ENCODE results near the gene M1AP. TPM values are rescaled to one million over a fixed set of nuclear protein-coding genes. Genes with fewer than 3 reads are reported as not detected.

Gene M1AP
- total RNA-seq, 1 experiment from 2014 or later: not detected

DNA sequence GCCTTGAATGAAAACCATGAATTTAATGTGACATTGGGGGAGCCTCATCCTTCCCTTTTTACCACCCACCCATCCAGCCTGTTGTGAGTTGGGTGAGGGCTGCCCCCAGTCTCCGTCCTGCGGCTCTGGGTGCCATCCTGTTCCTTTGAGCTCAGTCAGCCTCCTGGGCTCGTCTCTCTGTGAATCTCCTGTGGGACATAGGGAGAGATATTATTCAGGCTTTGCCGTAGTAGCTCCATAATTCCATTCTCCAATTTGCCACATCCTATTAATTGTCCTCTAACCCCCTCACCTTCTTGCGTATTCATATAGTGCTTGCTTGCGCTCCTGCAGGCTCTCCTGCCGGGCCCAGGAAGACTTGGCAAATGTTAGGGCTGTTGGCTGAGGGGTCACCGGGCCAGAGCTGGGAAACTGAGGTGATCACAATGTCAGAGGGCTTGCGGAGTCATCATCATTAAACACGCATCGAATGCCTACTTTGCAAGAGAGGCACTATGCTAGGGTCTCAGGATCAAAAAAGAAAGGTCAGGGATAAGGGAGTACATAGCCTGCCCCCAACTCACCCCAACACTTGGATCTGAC is 121.4 kb downstream of the M1AP start:
- no peak for TF ChIP-seq POLR2AphosphoS5 (IDR thresholded peaks at IDR 0.05; ENCODE audit: low read depth, low read length)
- TF ChIP-seq, protein P1, sequence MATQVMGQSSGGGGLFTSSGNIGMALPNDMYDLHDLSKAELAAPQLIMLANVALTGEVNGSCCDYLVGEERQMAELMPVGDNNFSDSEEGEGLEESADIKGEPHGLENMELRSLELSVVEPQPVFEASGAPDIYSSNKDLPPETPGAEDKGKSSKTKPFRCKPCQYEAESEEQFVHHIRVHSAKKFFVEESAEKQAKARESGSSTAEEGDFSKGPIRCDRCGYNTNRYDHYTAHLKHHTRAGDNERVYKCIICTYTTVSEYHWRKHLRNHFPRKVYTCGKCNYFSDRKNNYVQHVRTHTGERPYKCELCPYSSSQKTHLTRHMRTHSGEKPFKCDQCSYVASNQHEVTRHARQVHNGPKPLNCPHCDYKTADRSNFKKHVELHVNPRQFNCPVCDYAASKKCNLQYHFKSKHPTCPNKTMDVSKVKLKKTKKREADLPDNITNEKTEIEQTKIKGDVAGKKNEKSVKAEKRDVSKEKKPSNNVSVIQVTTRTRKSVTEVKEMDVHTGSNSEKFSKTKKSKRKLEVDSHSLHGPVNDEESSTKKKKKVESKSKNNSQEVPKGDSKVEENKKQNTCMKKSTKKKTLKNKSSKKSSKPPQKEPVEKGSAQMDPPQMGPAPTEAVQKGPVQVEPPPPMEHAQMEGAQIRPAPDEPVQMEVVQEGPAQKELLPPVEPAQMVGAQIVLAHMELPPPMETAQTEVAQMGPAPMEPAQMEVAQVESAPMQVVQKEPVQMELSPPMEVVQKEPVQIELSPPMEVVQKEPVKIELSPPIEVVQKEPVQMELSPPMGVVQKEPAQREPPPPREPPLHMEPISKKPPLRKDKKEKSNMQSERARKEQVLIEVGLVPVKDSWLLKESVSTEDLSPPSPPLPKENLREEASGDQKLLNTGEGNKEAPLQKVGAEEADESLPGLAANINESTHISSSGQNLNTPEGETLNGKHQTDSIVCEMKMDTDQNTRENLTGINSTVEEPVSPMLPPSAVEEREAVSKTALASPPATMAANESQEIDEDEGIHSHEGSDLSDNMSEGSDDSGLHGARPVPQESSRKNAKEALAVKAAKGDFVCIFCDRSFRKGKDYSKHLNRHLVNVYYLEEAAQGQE (IDR thresholded peaks at IDR 0.05; ENCODE audit: insufficient read depth in 1 of 2, low read depth in 2 of 2, low read length in 1 of 2): no peak
- TF ChIP-seq SIN3A (IDR thresholded peaks at IDR 0.05; ENCODE audit: borderline replicate concordance, insufficient read depth, low read depth, low read length): no peak
- TF ChIP-seq, protein P2, sequence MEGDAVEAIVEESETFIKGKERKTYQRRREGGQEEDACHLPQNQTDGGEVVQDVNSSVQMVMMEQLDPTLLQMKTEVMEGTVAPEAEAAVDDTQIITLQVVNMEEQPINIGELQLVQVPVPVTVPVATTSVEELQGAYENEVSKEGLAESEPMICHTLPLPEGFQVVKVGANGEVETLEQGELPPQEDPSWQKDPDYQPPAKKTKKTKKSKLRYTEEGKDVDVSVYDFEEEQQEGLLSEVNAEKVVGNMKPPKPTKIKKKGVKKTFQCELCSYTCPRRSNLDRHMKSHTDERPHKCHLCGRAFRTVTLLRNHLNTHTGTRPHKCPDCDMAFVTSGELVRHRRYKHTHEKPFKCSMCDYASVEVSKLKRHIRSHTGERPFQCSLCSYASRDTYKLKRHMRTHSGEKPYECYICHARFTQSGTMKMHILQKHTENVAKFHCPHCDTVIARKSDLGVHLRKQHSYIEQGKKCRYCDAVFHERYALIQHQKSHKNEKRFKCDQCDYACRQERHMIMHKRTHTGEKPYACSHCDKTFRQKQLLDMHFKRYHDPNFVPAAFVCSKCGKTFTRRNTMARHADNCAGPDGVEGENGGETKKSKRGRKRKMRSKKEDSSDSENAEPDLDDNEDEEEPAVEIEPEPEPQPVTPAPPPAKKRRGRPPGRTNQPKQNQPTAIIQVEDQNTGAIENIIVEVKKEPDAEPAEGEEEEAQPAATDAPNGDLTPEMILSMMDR (IDR thresholded peaks at IDR 0.05): no peak
- TF ChIP-seq TCF7L2 (IDR thresholded peaks at IDR 0.05; ENCODE audit: low read depth, low read length): no peak
- Histone ChIP-seq H3K4me3 (ENCODE audit: low read depth in 2 of 2, low read length in 2 of 2) (no peak overlapping the region), H3K4me1 (ENCODE audit: control insufficient read depth, insufficient read depth, low read length) (peaks cover 6% of the 10 kb centered on the region), H3K9me3 (ENCODE audit: control insufficient read depth, insufficient read depth, low read depth, low read length) (no peaks in the 10 kb centered on the region), H3K36me3 (ENCODE audit: control insufficient read depth, insufficient read depth, low read length) (peaks cover 3% of the 10 kb centered on the region), H3K27me3 (ENCODE audit: control insufficient read depth, insufficient read depth, low read length) (no peaks in the 10 kb centered on the region), H3K27ac (ENCODE audit: low read length) (no peak overlapping the region)
- ChIA-PET POLR2A (no interaction called here), CTCF (no interaction called here)
- intact Hi-C loops (cut with micrococcal nuclease; ENCODE audit: unreplicated experiment) (no loop called here), in situ Hi-C loops (cut with HindIII; ENCODE audit: low pct_unique_long_range_greater_than_20kb, low sequenced_read_pairs) (no loop called here)
- no TSS peak for BruUV-seq (replicated peaks)
- ATAC-seq (no peak), DNase-seq (ENCODE audit: low read depth, low spot score) (no peak)

DNA sequence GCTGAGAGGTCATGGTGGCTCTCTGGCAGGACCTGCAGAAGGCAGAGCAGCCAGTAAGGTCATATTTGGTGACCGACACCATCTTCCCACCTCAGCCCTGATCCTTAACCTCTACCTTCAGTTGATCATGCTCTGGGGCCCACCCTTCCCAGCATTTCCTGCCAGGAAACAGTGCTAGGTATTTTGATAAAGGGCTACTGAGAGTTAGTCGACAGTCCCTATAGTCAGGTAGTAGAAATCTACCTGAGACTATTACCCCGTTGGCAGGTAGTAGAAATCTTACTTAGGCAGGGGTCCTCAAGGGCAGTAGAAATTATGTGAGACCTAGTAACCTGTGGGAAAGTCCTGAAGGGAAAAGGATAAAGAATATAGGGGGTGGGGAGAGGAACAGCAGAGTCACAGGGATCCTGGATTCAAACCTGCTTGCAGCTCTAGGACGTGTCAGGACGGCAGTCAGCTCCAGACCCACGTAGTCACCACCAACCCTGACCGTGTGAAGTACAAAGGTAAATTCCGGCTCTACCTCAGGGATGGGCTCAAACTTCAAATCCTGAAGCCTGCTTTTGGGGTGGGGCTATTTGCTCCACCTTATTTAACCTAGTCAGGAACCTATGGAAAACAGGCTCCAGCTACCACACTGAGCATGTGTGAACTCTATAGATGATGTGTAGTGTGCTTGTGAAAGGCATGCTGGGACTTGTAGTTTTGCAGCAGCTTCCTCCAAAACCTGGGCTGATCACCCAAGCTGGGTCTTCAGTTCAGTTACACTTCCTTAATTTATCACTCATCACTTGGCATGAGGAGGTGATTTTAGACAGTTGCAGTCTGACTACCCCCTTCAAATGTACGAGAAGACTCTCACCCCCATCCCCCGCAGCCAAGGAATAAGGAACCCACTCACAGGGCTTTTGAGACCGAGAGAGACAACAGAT is 122.1 kb downstream of the M1AP start, which contains the start of gene DQX1:
TSS of gene DQX1 (minus strand) at position 515 of the 932 bp plus-strand sequence. CDS start at position 13, 502 bp downstream.
- ATAC-seq (no peak), DNase-seq (ENCODE audit: low read depth, low spot score) (no peak)
- Histone ChIP-seq H3K9me3 (ENCODE audit: control insufficient read depth, insufficient read depth, low read depth, low read length) (no peaks in the 10 kb centered on the region), H3K4me3 (ENCODE audit: low read depth in 2 of 2, low read length in 2 of 2) (no peak within 1 kb of the TSS), H3K27me3 (ENCODE audit: control insufficient read depth, insufficient read depth, low read length) (no peaks in the 10 kb centered on the region), H3K4me1 (ENCODE audit: control insufficient read depth, insufficient read depth, low read length) (peaks cover 6% of the 10 kb centered on the region), H3K27ac (ENCODE audit: low read length) (no peak within 1 kb of the TSS), H3K36me3 (ENCODE audit: control insufficient read depth, insufficient read depth, low read length) (peaks cover 3% of the 10 kb centered on the region)
- no peak for TF ChIP-seq SIN3A (IDR thresholded peaks at IDR 0.05; ENCODE audit: borderline replicate concordance, insufficient read depth, low read depth, low read length)
- TF ChIP-seq POLR2AphosphoS5 (IDR thresholded peaks at IDR 0.05; ENCODE audit: low read depth, low read length): peak; percentile 48
- intact Hi-C loops (cut with micrococcal nuclease; ENCODE audit: unreplicated experiment): no loop called here
- ChIA-PET POLR2A (no interaction called here), CTCF (no interaction called here)
- in situ Hi-C loops (cut with HindIII; ENCODE audit: low pct_unique_long_range_greater_than_20kb, low sequenced_read_pairs): no loop called here
- BruUV-seq (replicated peaks): no TSS peak

All from Panc1 (cell line).